ENCODE results near the gene SHROOM2.

The SHROOM2 gene

GRCh38 chrX:9903146-9903545 is 116.9 kb downstream of the SHROOM2 start:
- DNase-seq (ENCODE audit: low read depth): no peak
- no peak for TF ChIP-seq CTCF (IDR thresholded peaks at IDR 0.05; ENCODE audit: insufficient read depth, low read depth, low read length, missing control alignments)
- no peak overlapping the region for H3K4me3 ChIP-seq (ENCODE audit: low read depth, low read length)

- no peak for TF ChIP-seq CTCF (IDR thresholded peaks at IDR 0.05; ENCODE audit: insufficient read depth, low read depth, low read length, missing control alignments)
- H3K4me3 ChIP-seq (ENCODE audit: low read depth, low read length): no peak overlapping the region
- no peak for DNase-seq (ENCODE audit: low read depth)
Observed at GRCh38 chrX:9905288-9905687, 119.1 kb downstream of the SHROOM2 start.

GRCh38 chrX:9905721-9906120 is 119.5 kb downstream of the SHROOM2 start:
- H3K4me3 ChIP-seq (ENCODE audit: low read depth, low read length): no peak overlapping the region
- TF ChIP-seq CTCF (IDR thresholded peaks at IDR 0.05; ENCODE audit: insufficient read depth, low read depth, low read length, missing control alignments): no peak
- DNase-seq (ENCODE audit: low read depth): no peak

- H3K4me3 ChIP-seq (ENCODE audit: low read depth, low read length): no peak overlapping the region
- TF ChIP-seq CTCF (IDR thresholded peaks at IDR 0.05; ENCODE audit: insufficient read depth, low read depth, low read length, missing control alignments): no peak
- DNase-seq (ENCODE audit: low read depth): no peak
Observed at GRCh38 chrX:9906919-9907318, 120.7 kb downstream of the SHROOM2 start.

- H3K4me3 ChIP-seq (ENCODE audit: low read depth, low read length): no peak overlapping the region
- no peak for DNase-seq (ENCODE audit: low read depth)
- TF ChIP-seq CTCF (IDR thresholded peaks at IDR 0.05; ENCODE audit: insufficient read depth, low read depth, low read length, missing control alignments): no peak
Observed at GRCh38 chrX:9907645-9908387, 121.6 kb downstream of the SHROOM2 start.

- no peak for DNase-seq (ENCODE audit: low read depth)
- no peak for TF ChIP-seq CTCF (IDR thresholded peaks at IDR 0.05; ENCODE audit: insufficient read depth, low read depth, low read length, missing control alignments)
- H3K4me3 ChIP-seq (ENCODE audit: low read depth, low read length): no peak overlapping the region
Observed at GRCh38 chrX:9909254-9909653, 123.0 kb downstream of the SHROOM2 start.

- no peak for DNase-seq (ENCODE audit: low read depth)
- no peak overlapping the region for H3K4me3 ChIP-seq (ENCODE audit: low read depth, low read length)
- no peak for TF ChIP-seq CTCF (IDR thresholded peaks at IDR 0.05; ENCODE audit: insufficient read depth, low read depth, low read length, missing control alignments)
Observed at GRCh38 chrX:9911487-9911886, 125.3 kb downstream of the SHROOM2 start.
